WTC11 (cell line): ENCODE data around the gene GLYATL3. TPM values are rescaled to one million over a fixed set of nuclear protein-coding genes. Genes with fewer than 3 reads are reported as not detected.

Source experiments
- E2F4 ChIP-seq: sonication (generic); formaldehyde crosslinking; IDR thresholded peaks from 2 replicates; pipeline ENCODE4 v1.8.1; 2022; ENCODE audit warnings: low read depth, mild to moderate bottlenecking, moderate library complexity, missing genetic modification reagents, borderline replicate concordance
- E2F5 ChIP-seq: sonication (generic); formaldehyde crosslinking; IDR thresholded peaks from 2 replicates; pipeline ENCODE4 v1.8.1; 2022; ENCODE audit warnings: mild to moderate bottlenecking, moderate library complexity, missing genetic modification reagents
- ETV6 ChIP-seq: sonication (generic); formaldehyde crosslinking; IDR thresholded peaks from 2 replicates; pipeline ENCODE4 v1.8.1; 2022; ENCODE audit warnings: mild to moderate bottlenecking, missing genetic modification reagents
- GRHL2 ChIP-seq: fragments of 250-450 bp; sonication (Bioruptor Pico); IDR thresholded peaks from 2 replicates; pipeline ENCODE4 v1.8.0; 2022; ENCODE audit warnings: mild to moderate bottlenecking, moderate library complexity; ENCODE audit not compliant: insufficient replicate concordance, severe bottlenecking
- GTF2I ChIP-seq: fragments of 250-450 bp; sonication (Bioruptor Pico); conservative IDR thresholded peaks from 2 replicates; pipeline ENCODE4 v1.4.0; 2021; ENCODE audit warnings: mild to moderate bottlenecking
- HMGXB4 ChIP-seq: sonication (generic); formaldehyde crosslinking; IDR thresholded peaks from 2 replicates; pipeline ENCODE4 v1.8.1; 2023; ENCODE audit warnings: mild to moderate bottlenecking, moderate library complexity, missing genetic modification reagents
- JAZF1 ChIP-seq: fragments of 250-450 bp; sonication (Bioruptor Pico); IDR thresholded peaks from 2 replicates; pipeline ENCODE4 v1.9.0; 2021; ENCODE audit warnings: moderate library complexity, mild to moderate bottlenecking, inconsistent platforms
- JUN ChIP-seq: sonication (generic); formaldehyde crosslinking; IDR thresholded peaks from 2 replicates; pipeline ENCODE4 v1.8.0; 2023; ENCODE audit warnings: mild to moderate bottlenecking, missing genetic modification reagents
- MLX ChIP-seq: sonication (generic); formaldehyde crosslinking; IDR thresholded peaks from 2 replicates; pipeline ENCODE4 v1.8.1; 2023; ENCODE audit warnings: mild to moderate bottlenecking, missing genetic modification reagents, moderate library complexity
- MYBL2 ChIP-seq: sonication (generic); formaldehyde crosslinking; IDR thresholded peaks from 2 replicates; pipeline ENCODE4 v1.8.1; 2023; ENCODE audit warnings: mild to moderate bottlenecking, moderate library complexity, missing genetic modification reagents
- NR1H2 ChIP-seq: sonication (generic); formaldehyde crosslinking; IDR thresholded peaks from 2 replicates; pipeline ENCODE4 v1.9.0; 2021; ENCODE audit warnings: mild to moderate bottlenecking, moderate library complexity, missing genetic modification reagents
- NR3C1 ChIP-seq: sonication (generic); formaldehyde crosslinking; conservative IDR thresholded peaks from 2 replicates; pipeline ENCODE4 v1.8.1; 2023; ENCODE audit warnings: low read depth, mild to moderate bottlenecking, missing genetic modification reagents
- OVOL2 ChIP-seq: fragments of 250-450 bp; sonication (Bioruptor Pico); IDR thresholded peaks from 2 replicates; pipeline ENCODE4 v1.9.0; 2021; ENCODE audit warnings: mild to moderate bottlenecking, borderline replicate concordance
- PRRX2 ChIP-seq: fragments of 250-450 bp; sonication (Bioruptor Pico); IDR thresholded peaks from 2 replicates; pipeline ENCODE4 v1.8.0; 2021; ENCODE audit warnings: mild to moderate bottlenecking
- RORB ChIP-seq: fragments of 250-450 bp; sonication (Bioruptor Pico); IDR thresholded peaks from 2 replicates; pipeline ENCODE4 v1.9.0; 2021; ENCODE audit warnings: mild to moderate bottlenecking
- SMAD3 ChIP-seq: sonication (generic); formaldehyde crosslinking; IDR thresholded peaks from 2 replicates; pipeline ENCODE4 v1.8.0; 2022; ENCODE audit warnings: missing genetic modification reagents, mild to moderate bottlenecking, borderline replicate concordance
- SMAD4 ChIP-seq: sonication (generic); formaldehyde crosslinking; IDR thresholded peaks from 2 replicates; pipeline ENCODE4 v1.8.0; 2022; ENCODE audit warnings: mild to moderate bottlenecking, missing genetic modification reagents
- TEAD1 ChIP-seq: sonication (generic); formaldehyde crosslinking; IDR thresholded peaks from 2 replicates; pipeline ENCODE4 v1.8.0; 2022; ENCODE audit warnings: mild to moderate bottlenecking, missing genetic modification reagents
- ZNF121 ChIP-seq: sonication (generic); formaldehyde crosslinking; IDR thresholded peaks from 2 replicates; pipeline ENCODE4 v1.8.0; 2023; ENCODE audit warnings: missing genetic modification reagents
- ZNF138 ChIP-seq: sonication (generic); formaldehyde crosslinking; conservative IDR thresholded peaks from 2 replicates; pipeline ENCODE4 v1.8.1; 2022; ENCODE audit warnings: mild to moderate bottlenecking, moderate library complexity, missing genetic modification reagents
- ZNF281 ChIP-seq: sonication (generic); formaldehyde crosslinking; IDR thresholded peaks from 2 replicates; pipeline ENCODE4 v1.8.0; 2023; ENCODE audit warnings: mild to moderate bottlenecking, missing genetic modification reagents
- ZNF396 ChIP-seq: fragments of 250-450 bp; sonication (Bioruptor Pico); IDR thresholded peaks from 2 replicates; pipeline ENCODE4 v1.8.0; 2021; ENCODE audit warnings: mild to moderate bottlenecking, moderate library complexity, borderline replicate concordance
- ZNF671 ChIP-seq: fragments of 250-450 bp; sonication (Bioruptor Pico); IDR thresholded peaks from 2 replicates; pipeline ENCODE4 v1.8.0; 2021; ENCODE audit warnings: mild to moderate bottlenecking
- total RNA-seq: library from RNA; stranded (reverse); gene quantifications from 3 replicates; pipeline ENCODE4 v1.2.3, GENCODE V29; 2021
- TF ChIP-seq, protein P1 (sequence below): sonication (generic); formaldehyde crosslinking; IDR thresholded peaks from 2 replicates; pipeline ENCODE4 v1.8.0; 2022; ENCODE audit warnings: mild to moderate bottlenecking, missing genetic modification reagents
- TF ChIP-seq, protein P2 (sequence below): fragments of 250-450 bp; sonication (Bioruptor Pico); IDR thresholded peaks from 2 replicates; pipeline ENCODE4 v1.9.0; 2021; ENCODE audit warnings: mild to moderate bottlenecking, borderline replicate concordance
- TF ChIP-seq, protein P3 (sequence below): fragments of 250-450 bp; sonication (Bioruptor Pico); IDR thresholded peaks from 2 replicates; pipeline ENCODE4 v1.9.0; 2021; ENCODE audit warnings: moderate library complexity, mild to moderate bottlenecking, inconsistent platforms, borderline replicate concordance

GLYATL3 gene
- total RNA-seq, 1 experiment from 2014 or later = not detected

DNA sequence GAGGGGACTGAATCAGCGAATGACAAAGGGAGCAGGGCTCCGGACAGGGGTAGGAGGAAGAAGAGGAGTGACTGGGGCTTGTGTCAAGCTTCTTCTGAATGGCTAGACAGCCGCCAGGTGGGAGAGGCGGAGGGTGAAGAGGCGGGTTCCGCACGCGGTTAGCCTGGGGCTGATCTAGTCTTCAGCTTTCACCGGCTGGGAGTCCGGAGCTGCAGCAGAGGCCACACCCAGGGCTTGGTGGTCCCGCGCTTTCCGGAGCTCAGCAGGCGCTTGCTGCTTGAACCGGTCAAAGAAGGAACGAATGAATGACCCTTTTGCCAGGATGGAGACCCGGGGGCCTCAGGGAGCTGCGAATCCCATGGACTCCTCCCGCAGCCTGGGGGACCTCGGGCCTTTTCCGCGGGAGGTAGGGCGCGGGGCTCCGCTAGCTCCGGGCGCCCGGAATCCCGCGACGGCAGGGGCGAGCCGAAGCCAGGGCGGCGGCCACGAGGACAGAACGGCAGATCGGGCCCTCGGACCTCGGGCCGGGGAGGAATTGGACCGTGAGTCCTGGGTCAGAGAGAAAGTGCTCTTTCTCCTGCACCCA is 50.9 kb downstream of the GLYATL3 start, which contains the start of gene C6orf141 (continued):
- TF ChIP-seq, protein P1, sequence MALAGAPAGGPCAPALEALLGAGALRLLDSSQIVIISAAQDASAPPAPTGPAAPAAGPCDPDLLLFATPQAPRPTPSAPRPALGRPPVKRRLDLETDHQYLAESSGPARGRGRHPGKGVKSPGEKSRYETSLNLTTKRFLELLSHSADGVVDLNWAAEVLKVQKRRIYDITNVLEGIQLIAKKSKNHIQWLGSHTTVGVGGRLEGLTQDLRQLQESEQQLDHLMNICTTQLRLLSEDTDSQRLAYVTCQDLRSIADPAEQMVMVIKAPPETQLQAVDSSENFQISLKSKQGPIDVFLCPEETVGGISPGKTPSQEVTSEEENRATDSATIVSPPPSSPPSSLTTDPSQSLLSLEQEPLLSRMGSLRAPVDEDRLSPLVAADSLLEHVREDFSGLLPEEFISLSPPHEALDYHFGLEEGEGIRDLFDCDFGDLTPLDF (CRISPR knock-in tag) = no peak
- TF ChIP-seq RORB (CRISPR knock-in tag) (no peak), SMAD3 (CRISPR knock-in tag) (0 out of 2 replicates have a peak, but pooled peaks have one; percentile 17), MLX (CRISPR knock-in tag) (no peak), OVOL2 (CRISPR knock-in tag) (no peak), ZNF671 (CRISPR knock-in tag) (no peak), ZNF138 (no peak), ZNF396 (CRISPR knock-in tag) (no peak), JUN (CRISPR knock-in tag) (no peak), MYBL2 (CRISPR knock-in tag) (peak; percentile 75), JAZF1 (no peak), NR1H2 (CRISPR knock-in tag) (no peak), ZNF281 (CRISPR knock-in tag) (no peak; the same call in 1 of the 2 replicates), TEAD1 (CRISPR knock-in tag) (peak; percentile 93; the same call in 1 of the 2 replicates), PRRX2 (CRISPR knock-in tag) (no peak), ETV6 (CRISPR knock-in tag) (no peak; the same call in none of the 2 replicates), SMAD4 (CRISPR knock-in tag) (peak; percentile 47; the same call in 1 of the 2 replicates), NR3C1 (CRISPR knock-in tag) (no peak), E2F5 (CRISPR knock-in tag) (no peak), GTF2I (CRISPR knock-in tag) (no peak), E2F4 (CRISPR knock-in tag) (no peak), GRHL2 (CRISPR knock-in tag) (no peak), ZNF121 (CRISPR knock-in tag) (no peak), HMGXB4 (CRISPR knock-in tag) (peak; percentile 46; the same call in 1 of the 2 replicates)
- TF ChIP-seq, protein P2, sequence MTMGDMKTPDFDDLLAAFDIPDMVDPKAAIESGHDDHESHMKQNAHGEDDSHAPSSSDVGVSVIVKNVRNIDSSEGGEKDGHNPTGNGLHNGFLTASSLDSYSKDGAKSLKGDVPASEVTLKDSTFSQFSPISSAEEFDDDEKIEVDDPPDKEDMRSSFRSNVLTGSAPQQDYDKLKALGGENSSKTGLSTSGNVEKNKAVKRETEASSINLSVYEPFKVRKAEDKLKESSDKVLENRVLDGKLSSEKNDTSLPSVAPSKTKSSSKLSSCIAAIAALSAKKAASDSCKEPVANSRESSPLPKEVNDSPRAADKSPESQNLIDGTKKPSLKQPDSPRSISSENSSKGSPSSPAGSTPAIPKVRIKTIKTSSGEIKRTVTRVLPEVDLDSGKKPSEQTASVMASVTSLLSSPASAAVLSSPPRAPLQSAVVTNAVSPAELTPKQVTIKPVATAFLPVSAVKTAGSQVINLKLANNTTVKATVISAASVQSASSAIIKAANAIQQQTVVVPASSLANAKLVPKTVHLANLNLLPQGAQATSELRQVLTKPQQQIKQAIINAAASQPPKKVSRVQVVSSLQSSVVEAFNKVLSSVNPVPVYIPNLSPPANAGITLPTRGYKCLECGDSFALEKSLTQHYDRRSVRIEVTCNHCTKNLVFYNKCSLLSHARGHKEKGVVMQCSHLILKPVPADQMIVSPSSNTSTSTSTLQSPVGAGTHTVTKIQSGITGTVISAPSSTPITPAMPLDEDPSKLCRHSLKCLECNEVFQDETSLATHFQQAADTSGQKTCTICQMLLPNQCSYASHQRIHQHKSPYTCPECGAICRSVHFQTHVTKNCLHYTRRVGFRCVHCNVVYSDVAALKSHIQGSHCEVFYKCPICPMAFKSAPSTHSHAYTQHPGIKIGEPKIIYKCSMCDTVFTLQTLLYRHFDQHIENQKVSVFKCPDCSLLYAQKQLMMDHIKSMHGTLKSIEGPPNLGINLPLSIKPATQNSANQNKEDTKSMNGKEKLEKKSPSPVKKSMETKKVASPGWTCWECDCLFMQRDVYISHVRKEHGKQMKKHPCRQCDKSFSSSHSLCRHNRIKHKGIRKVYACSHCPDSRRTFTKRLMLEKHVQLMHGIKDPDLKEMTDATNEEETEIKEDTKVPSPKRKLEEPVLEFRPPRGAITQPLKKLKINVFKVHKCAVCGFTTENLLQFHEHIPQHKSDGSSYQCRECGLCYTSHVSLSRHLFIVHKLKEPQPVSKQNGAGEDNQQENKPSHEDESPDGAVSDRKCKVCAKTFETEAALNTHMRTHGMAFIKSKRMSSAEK (CRISPR knock-in tag) = no peak
- TF ChIP-seq, protein P3, sequence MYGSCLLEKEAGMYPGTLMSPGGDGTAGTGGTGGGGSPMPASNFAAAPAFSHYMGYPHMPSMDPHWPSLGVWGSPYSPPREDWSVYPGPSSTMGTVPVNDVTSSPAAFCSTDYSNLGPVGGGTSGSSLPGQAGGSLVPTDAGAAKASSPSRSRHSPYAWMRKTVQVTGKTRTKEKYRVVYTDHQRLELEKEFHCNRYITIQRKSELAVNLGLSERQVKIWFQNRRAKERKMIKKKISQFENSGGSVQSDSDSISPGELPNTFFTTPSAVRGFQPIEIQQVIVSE = no peak
